K562 (cell line): Measurements from ENCODE around the gene ROS1.

Experiments
- GATAD2B ChIP-seq: fragments of 450-650 bp; IDR thresholded peaks from 2 replicates; pipeline ENCODE4 v1.6.1; 2017; ENCODE audit warnings: mild to moderate bottlenecking, borderline replicate concordance
- PML ChIP-seq: IDR thresholded peaks from 2 replicates; pipeline ENCODE4 v1.6.1; 2012; ENCODE audit warnings: low read length, inconsistent platforms
- RBM34 ChIP-seq: fragments of 200-400 bp; formaldehyde crosslinking; IDR thresholded peaks from 2 replicates; pipeline ENCODE4 v1.6.1; 2018; ENCODE audit warnings: low read length, borderline replicate concordance; ENCODE audit not compliant: insufficient read depth
- SP2 ChIP-seq: IDR thresholded peaks from 2 replicates; pipeline ENCODE4 v1.6.1; 2011; ENCODE audit warnings: mild to moderate bottlenecking, low read depth, low read length, moderate library complexity; ENCODE audit not compliant: poor library complexity, severe bottlenecking; ENCODE audit errors: extremely low read depth
- TAF15 ChIP-seq: fragments of 200-400 bp; formaldehyde crosslinking; IDR thresholded peaks from 2 replicates; pipeline ENCODE4 v1.6.1; 2017; ENCODE audit warnings: mild to moderate bottlenecking, low read depth, low read length, moderate library complexity

DNA sequence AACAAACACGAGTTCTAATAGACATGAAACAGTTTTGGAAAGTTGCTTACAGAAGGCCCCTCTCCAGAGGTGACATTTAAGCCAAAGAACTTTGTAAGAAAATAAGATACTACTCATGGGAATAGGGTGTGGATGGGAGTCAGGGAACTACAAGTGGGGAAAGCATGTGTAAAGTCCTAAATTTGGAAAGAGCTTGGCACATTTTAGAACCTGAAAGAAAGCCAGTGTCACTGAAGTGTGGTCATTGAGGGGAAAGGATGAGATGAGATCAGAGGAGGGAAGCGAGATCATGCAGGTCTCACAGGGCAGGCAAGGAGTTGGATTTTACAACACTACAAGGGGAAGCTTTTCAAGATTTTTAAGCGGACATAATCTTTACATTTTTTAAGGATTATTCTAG, 122.4 kb downstream of the ROS1 start:
- no peak for TF ChIP-seq PML
- TF ChIP-seq TAF15 = no peak
- TF ChIP-seq SP2 = no peak
- no peak for TF ChIP-seq RBM34
- TF ChIP-seq GATAD2B = no peak
